ELR (cell line): ENCODE measurements around the gene SCNM1.
A peak's percentile ranks its signal among the peaks of the same experiment; 100 is the strongest.
"Not testable (repeated sequence)": the region's sequence is repeated elsewhere in the genome, so short reads cannot be mapped to it uniquely, and the experiment has no call there.

ENCODE experiments used
- DNase-seq: peaks from one replicate; pipeline ENCODE4 v3.0.0-alpha.2; 2015; ENCODE audit warnings: low read depth

SCNM1 gene

DNA sequence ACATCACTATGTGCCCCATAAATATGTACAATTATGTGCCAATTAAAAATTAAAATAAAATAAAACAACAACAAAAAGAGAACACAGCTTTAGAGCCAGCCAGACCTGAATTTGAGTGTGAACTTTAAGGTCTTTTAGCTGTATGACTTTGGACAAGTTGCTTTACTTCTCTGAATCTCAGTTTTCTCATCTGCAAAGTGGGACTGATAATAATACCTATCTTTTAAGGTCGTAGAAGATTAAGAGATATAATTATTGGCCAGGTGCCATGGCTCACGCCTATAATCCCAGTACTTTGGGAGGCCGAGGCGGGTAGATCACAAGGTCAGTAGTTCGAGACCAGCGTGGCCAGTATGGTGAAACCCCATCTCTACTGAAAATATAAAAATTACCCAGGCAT lies 27.4 kb downstream of the SCNM1 start:
- no peak for DNase-seq

- peak; percentile 25 for DNase-seq
Observed at GRCh38 chr1:151193856-151194255, 27.9 kb downstream of the SCNM1 start.

DNA sequence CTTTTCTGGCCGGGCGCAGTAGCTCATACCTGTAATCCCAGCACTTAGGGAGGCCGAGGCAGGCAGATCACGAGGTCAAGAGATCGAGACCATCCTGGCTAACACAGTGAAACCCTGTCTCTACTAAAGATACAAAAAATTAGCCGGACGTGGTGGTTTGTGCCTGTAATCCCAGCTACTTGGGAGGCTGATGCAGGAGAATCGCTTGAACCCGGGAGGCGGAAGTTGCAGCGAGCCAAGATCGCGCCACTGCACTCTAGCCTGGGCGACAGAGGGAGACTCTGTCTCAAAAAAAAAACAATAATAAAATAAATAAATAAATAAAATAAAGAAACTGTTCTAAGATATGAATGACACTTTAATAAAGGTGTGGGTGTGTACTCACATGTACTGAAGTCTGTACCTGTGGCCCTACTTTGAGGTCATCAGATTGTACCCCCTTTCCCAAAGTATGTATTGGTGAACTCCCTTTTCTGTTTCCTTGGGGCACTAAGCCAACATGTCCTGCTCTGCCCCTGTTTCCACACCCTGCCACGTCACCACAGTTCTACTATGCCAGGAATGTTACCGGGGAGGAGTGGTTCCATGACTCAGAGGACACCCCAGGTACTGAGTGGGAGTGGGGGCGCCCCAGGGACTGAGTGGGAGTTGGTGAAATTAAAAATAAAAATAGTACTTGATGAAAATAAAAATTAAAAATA lies 29.1 kb downstream of the SCNM1 start:
- peak; percentile 99 for DNase-seq

GRCh38 chr1:151196292-151196800 lies 30.4 kb downstream of the SCNM1 start:
- DNase-seq: peak; percentile 95

DNA sequence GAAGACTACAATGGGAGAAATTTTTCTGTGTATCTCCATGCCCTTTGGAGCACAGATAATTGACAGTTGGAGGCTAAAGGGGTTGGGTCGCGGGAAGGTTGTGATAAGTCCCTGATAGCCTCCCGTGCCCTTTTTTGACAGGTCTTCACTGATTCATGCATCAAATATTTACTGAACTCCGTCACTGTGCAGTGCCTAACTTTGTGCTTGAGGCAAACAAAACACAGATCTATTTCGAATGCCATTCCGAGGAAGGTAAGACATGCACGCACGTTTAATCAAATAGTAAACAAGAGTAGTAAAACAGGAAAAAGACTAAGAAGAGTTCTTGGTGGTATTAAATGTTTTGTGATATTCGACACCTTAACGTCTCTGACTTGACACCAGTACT lies 31.9 kb downstream of the SCNM1 start:
- DNase-seq: no peak

- peak; percentile 99 for DNase-seq
Observed at GRCh38 chr1:151198254-151199127, 32.5 kb downstream of the SCNM1 start, which contains the start of gene PIP5K1A. PIP5K1A (plus strand) TSS chr1:151198552; CDS start chr1:151198997, 445 bp downstream.

DNA sequence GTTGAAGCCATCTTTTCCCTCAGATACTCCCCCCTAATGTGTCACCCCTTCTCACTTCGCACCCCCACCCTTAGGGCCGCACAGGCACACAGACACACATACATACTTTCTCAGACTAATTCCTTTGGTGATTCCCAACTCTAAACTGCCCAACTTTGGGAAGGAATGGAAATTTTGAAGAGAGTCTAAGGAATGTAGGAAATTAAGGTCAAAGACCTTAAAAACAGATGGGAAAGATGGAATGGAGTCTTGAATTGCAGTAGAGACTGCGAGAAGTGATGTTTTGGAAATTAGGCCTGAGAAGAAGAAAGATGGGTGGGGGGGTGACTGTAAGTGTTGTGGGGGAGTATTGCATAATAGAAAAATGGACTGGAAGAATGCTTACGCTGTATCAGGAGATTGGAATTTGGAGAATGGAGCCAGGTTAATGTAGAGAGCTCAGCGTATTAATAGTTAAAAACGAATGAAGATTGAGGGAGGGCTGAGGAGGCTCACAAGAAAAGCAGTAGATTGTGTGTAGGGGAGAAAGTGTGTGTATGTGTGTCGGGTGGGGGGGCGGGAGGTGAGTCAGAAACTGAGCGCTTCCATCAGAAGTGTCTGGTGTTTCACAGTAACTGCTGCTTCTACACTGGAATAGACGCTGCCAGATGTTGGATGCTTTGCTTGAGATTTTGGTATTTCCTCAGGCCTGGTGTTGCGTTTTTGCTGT lies 34.1 kb downstream of the SCNM1 start:
- peak; percentile 96 for DNase-seq

DNA sequence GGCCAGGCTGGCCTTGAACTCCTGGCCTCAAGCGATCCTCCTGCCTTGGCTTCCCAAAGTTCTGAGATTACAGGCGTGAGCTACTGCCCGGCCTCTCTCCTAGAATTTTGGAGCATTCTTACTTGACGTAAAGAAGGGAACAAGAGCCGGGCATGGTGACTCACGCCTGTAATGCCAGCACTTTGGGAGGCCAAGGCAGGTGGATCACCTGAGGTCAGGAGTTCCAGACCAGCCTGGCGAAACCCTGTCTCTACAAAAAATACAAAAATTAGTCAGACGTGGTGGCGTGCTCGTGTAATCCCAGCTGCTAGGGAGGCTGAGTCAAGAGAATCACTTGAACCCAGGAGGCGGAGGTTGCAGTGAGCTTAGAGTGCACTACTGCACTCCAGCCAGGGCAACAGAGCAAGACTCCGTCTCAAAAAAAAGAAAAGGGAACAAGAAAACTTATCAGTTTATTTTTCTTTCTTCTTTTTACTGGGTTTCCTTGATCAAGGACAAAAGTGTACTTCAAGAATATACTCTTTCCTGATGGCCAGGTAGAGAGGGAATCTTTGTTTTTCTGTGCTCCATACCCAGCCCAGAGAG lies 39.5 kb downstream of the SCNM1 start:
- not testable (repeated sequence) for DNase-seq

- peak; percentile 64 for DNase-seq
Observed at GRCh38 chr1:151210830-151211229, 44.9 kb downstream of the SCNM1 start.

GRCh38 chr1:151211972-151212705 lies 46.2 kb downstream of the SCNM1 start:
- DNase-seq: no peak

- DNase-seq: no peak
Observed at GRCh38 chr1:151213560-151213959, 47.6 kb downstream of the SCNM1 start.
